Stimulated activated CD8-positive, alpha-beta memory T cell treated with anti-CD3 and anti-CD28 coated beads, Interleukin-7, amount 100 ng/mL, for 4 hours (primary cell): Measurements from ENCODE around the gene PLEK.
A peak's percentile ranks its signal among the peaks of the same experiment; 100 is the strongest.
"Not testable (repeated sequence)": the region's sequence is repeated elsewhere in the genome, so short reads cannot be mapped to it uniquely, and the experiment has no call there.

Experiments used
- DNase-seq, 2 donors: peaks; one replicate each; pipeline ENCODE4 v3.0.0-alpha.2; 2020; ENCODE audit warnings: low read depth in 2 of 2

The PLEK gene

GRCh38 chr2:68352651-68353391, 12.3 kb upstream of the PLEK start:
- no peak for DNase-seq

- DNase-seq: no peak
These were observed 8.4 kb upstream of the PLEK start for GRCh38 chr2:68356599-68357239.

- no peak for DNase-seq
These were observed 7.3 kb upstream of the PLEK start for GRCh38 chr2:68357605-68358337.

- no peak for DNase-seq
These were observed 5.2 kb upstream of the PLEK start for GRCh38 chr2:68359889-68360288.

- DNase-seq: peak; percentile 67 to 69
These were observed 3.0 kb upstream of the PLEK start for GRCh38 chr2:68362069-68362468.

GRCh38 chr2:68362749-68363148, 2.3 kb upstream of the PLEK start:
- no peak for DNase-seq

- DNase-seq: no peak
These were observed 1.4 kb upstream of the PLEK start for GRCh38 chr2:68363721-68364120.

GRCh38 chr2:68366083-68366560, 1.0 kb downstream of the PLEK start:
- DNase-seq: no peak

GRCh38 chr2:68367953-68368653, 3.0 kb downstream of the PLEK start:
- DNase-seq: no peak

- no peak for DNase-seq
These were observed 3.7 kb downstream of the PLEK start for GRCh38 chr2:68368654-68369336.

- DNase-seq: no peak
These were observed 4.3 kb downstream of the PLEK start for GRCh38 chr2:68369337-68369734.

GRCh38 chr2:68371138-68371537, 6.1 kb downstream of the PLEK start:
- DNase-seq: no peak

- no peak for DNase-seq
These were observed 6.5 kb downstream of the PLEK start for GRCh38 chr2:68371581-68371980.

- DNase-seq: no peak
These were observed 7.4 kb downstream of the PLEK start for GRCh38 chr2:68372485-68372884.

- DNase-seq: no peak
These were observed 9.1 kb downstream of the PLEK start for GRCh38 chr2:68374184-68374583.

- no peak for DNase-seq
These were observed 10.5 kb downstream of the PLEK start for GRCh38 chr2:68375582-68375981.

GRCh38 chr2:68377137-68377780, 12.2 kb downstream of the PLEK start:
- no peak for DNase-seq

GRCh38 chr2:68378779-68379178, 13.7 kb downstream of the PLEK start:
- DNase-seq: not testable (repeated sequence)

- DNase-seq: peak; percentile 10 to 28
These were observed 14.2 kb downstream of the PLEK start for GRCh38 chr2:68379184-68379708.

GRCh38 chr2:68383778-68384177, 18.7 kb downstream of the PLEK start:
- DNase-seq: no peak
